Adrenal gland (tissue), 12 donors: ENCODE data around the gene NXNL2. TPM values are rescaled to one million over a fixed set of nuclear protein-coding genes. Genes with fewer than 3 reads are reported as not detected.

Experiments
- DNase-seq, 7 donors: peaks; one replicate each; pipeline ENCODE4 v3.0.0-alpha.2; 2019 to 2020
- H3K27ac ChIP-seq, 5 donors: fragments of 200-600 bp; sonication (generic) in 4 of 5; 1 replicate in 3 of 5; 2 replicates in 2 of 5; pipeline versions ENCODE4 v1.5.1 to v1.8.0; 2016 to 2020; ENCODE audit warnings: mild to moderate bottlenecking in 1 of 5
- H3K27me3 ChIP-seq: fragments of 200-600 bp; 2 replicates; pipeline ENCODE4 v1.8.0; 2021
- H3K36me3 ChIP-seq, 2 donors: fragments of 200-600 bp; replicated peaks in 1 of 2; 1 replicate in 1 of 2; 2 replicates in 1 of 2; pipeline versions ENCODE4 v1.5.1 to v1.8.0; 2018 to 2022
- H3K4me1 ChIP-seq, 2 donors: fragments of 200-600 bp; replicated peaks in 1 of 2; 1 replicate in 1 of 2; 2 replicates in 1 of 2; pipeline versions ENCODE4 v1.5.1 to v1.8.0; 2018 to 2021
- H3K4me3 ChIP-seq, 4 donors: fragments of 200-600 bp; sonication (generic) in 3 of 4; one replicate each; pipeline ENCODE4 v1.5.1; 2016 to 2018
- H3K9me3 ChIP-seq, 3 donors: fragments of 200-600 bp; sonication (generic) in 1 of 3; replicated peaks in 1 of 3; 1 replicate in 2 of 3; 2 replicates in 1 of 3; pipeline versions ENCODE4 v1.5.1 to v1.8.0; 2016 to 2021
- POLR2A ChIP-seq, 2 donors: fragments of 450-650 bp; IDR thresholded peaks; one replicate each; pipeline ENCODE4 v1.6.1; 2017; ENCODE audit warnings: antibody characterized with exemption in 2 of 2, mild to moderate bottlenecking in 2 of 2, moderate library complexity in 1 of 2
- WGBS, 4 donors: extraction: QIAGEN DNeasy Blood & Tissue Kit in 2 of 4; methylation state at CpG; one replicate each; pipeline versions ENCODE4 v1.1.5 to v1.1.7; 2013 to 2017; 5-methylcytosine and 5-hydroxymethylcytosine counted together
- intact Hi-C, 2 donors: fragments of 100-400 bp; cut with DNase I; formaldehyde crosslinking; loops; one replicate each; pipeline versions ENCODE4 v1.14.1 to v1.15.0; 2022 to 2023
- polyA plus RNA-seq, 3 donors: library from polyadenylated mRNA; stranded (reverse); fragments of 200-250 nt in 2 of 3; fragments of 350-450 nt in 1 of 3; fragmentation: Illumina TruSeq in 1 of 3; extraction: RNeasy Lipid Tissue Mini Kit (QIAGEN cat#74804) in 1 of 3; gene quantifications; one replicate each; pipeline ENCODE4 v1.2.3, GENCODE V29; 2013 to 2014
- total RNA-seq, 9 donors: library from RNA; depleted of rRNA in 4 of 9; stranded (reverse); fragments of >200 nt in 4 of 9; fragments of 120-200 nt in 1 of 9; fragmentation: NEBNext Ultra II Directional in 1 of 9; extraction: Animal tissue kit (Norgen Biotek cat#: 25700) in 1 of 9; gene quantifications; one replicate each; pipeline versions ENCODE4 v1.1.0 to v1.2.4, GENCODE V29; 2013 to 2023
- TF ChIP-seq, protein P1 (sequence below), 6 experiments: fragments of 450-650 bp in 4 of 6; fragments of 200-600 bp in 2 of 6; sonication (generic) in 1 of 6; IDR thresholded peaks; 1 replicate in 5 of 6; 2 replicates in 1 of 6; pipeline versions ENCODE4 v1.5.1 to v1.8.0; 2016 to 2021; ENCODE audit warnings: antibody characterized with exemption in 6 of 6, mild to moderate bottlenecking in 2 of 6, moderate library complexity in 1 of 6
- donor health status: healthy with polysubstance abuse.
- donor health status: Bipolar disorder and iron deficiency.
- donor health status: DM: yes; HTN: yes; CAD: no.
- donor health status: DM: no; HTN: no; CAD: no.
- donor health status: DM: no; HTN: no; CAD: no.
- donor health status: DM: yes; HTN: yes; CAD: no.

NXNL2 gene
- total and polyA plus RNA-seq, 12 donors, result 0.20 to 0.57 (median 0.41) TPM; not detected in 8

DNA sequence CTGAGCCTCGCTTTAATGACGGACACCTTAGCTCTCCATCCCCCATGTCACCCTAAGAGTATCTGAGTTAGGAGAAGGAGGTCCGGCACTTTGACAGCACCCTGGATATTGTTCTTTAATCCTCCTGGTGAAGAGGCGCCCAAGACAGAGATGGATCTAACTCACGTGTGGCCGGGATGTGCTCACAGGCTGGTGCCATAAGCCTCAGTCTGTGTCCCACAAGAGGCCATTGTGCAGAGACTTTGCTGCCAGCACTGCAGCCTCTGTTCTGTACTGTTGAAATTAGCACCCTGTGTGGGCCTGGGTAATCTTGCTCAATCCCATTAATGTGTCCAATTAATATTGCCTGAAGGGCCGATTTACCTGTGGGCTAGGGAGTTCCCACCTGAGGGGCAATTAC, 37.7 kb downstream of the NXNL2 start:
- Histone ChIP-seq H3K4me1 (no peaks in the 10 kb centered on the region), H3K4me3 (no peak overlapping the region), H3K9me3 (no peaks in the 10 kb centered on the region), H3K36me3 (no peaks in the 10 kb centered on the region), H3K27me3 (no peaks in the 10 kb centered on the region), H3K27ac (no peak overlapping the region)
- DNase-seq, result no peak
- no peak for TF ChIP-seq POLR2A (IDR thresholded peaks at IDR 0.05)
- TF ChIP-seq, protein P1, sequence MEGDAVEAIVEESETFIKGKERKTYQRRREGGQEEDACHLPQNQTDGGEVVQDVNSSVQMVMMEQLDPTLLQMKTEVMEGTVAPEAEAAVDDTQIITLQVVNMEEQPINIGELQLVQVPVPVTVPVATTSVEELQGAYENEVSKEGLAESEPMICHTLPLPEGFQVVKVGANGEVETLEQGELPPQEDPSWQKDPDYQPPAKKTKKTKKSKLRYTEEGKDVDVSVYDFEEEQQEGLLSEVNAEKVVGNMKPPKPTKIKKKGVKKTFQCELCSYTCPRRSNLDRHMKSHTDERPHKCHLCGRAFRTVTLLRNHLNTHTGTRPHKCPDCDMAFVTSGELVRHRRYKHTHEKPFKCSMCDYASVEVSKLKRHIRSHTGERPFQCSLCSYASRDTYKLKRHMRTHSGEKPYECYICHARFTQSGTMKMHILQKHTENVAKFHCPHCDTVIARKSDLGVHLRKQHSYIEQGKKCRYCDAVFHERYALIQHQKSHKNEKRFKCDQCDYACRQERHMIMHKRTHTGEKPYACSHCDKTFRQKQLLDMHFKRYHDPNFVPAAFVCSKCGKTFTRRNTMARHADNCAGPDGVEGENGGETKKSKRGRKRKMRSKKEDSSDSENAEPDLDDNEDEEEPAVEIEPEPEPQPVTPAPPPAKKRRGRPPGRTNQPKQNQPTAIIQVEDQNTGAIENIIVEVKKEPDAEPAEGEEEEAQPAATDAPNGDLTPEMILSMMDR (IDR thresholded peaks at IDR 0.05), result no peak
- WGBS, 4 donors, result 80 to 93% (median 91%) methylated on average over 1 to 7 of the region's 7 CpGs
- intact Hi-C loops, result no loop called here

DNA sequence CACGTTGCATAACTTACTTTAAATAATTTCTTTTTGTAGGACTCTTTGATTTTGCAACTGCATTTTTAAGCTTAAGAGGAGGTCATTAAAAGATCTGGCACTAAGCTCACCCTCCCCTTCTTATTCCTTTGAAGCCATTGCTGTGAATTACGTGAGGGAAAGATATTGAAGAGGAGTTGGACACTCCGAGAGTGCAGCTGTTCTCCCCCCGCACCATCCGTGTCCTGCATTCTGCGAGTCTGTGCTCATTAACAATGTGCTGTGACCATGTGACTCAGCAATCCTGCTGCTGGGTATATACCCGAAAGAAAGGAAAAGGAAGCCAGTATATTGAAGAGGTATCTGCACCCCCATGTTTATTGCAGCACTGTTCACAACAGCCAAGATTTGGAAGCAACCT, 40.0 kb downstream of the NXNL2 start:
- 50 to 56% (median 55%) methylated on average over 7 of the region's 7 CpGs for WGBS, 4 donors
- Histone ChIP-seq H3K27ac (no peak overlapping the region), H3K27me3 (no peaks in the 10 kb centered on the region), H3K4me1 (no peaks in the 10 kb centered on the region), H3K4me3 (no peak overlapping the region), H3K36me3 (no peaks in the 10 kb centered on the region), H3K9me3 (no peaks in the 10 kb centered on the region)
- TF ChIP-seq, protein P1 (IDR thresholded peaks at IDR 0.05), result no peak
- TF ChIP-seq POLR2A (IDR thresholded peaks at IDR 0.05), result no peak
- no peak for DNase-seq
- intact Hi-C loops, result loop anchor here in 1 of 2 donors (5.0 kb wide), 3 partner anchors 188 to 623 kb away; partner anchors contain the start of gene SPIN1

DNA sequence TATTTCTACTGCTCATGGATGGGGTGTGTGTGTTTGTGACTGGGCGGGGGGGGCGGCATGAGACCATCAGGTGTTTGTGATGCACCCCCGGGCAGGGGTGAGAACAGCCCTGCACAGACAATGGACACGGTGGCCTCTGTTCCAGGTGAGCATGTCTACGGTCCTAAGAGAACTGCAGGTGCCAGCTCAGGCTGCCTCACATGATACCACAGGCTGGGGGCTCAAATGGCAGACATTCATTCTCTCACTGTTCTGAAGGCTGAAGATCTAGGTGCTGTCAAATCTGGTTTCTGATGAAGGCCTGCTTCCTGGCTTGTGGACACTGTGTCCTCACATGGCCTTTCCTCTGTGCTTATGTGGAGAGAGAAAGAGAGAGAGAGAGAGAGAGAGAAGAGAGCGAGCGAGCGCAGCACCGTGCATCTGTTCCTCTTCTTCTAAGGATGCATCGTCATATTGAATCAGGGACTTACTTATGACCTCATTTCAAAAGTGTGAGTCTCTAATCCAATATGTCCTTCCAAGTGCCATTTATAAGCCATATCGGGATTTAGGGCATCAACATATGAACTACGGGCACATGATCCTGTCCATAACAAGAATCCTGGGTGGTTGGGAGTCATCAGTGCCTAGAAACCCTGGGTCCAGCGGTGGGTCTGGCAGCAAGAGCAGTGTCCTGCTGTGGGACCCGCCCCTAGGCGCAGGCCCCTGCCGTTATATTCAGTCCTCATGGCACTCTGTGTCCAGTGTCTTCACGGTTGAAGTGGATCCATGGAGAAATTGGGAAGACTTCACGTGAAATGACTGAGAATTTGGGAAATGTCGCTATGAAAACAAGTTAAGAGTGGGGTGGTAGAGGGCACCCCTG, 42.5 kb downstream of the NXNL2 start:
- Histone ChIP-seq H3K4me3 (no peak overlapping the region), H3K4me1 (peaks cover 0 to 2% of the 10 kb centered on the region in 2 donors), H3K27ac (no peak overlapping the region), H3K36me3 (no peaks in the 10 kb centered on the region), H3K27me3 (no peaks in the 10 kb centered on the region), H3K9me3 (no peaks in the 10 kb centered on the region)
- TF ChIP-seq POLR2A (IDR thresholded peaks at IDR 0.05), result no peak
- TF ChIP-seq, protein P1 (IDR thresholded peaks at IDR 0.05), result no peak
- DNase-seq, result peak in 1 of 7 donors; percentile 58
- WGBS, 4 donors, result 87 to 94% (median 89%) methylated on average over 16 to 19 of the region's 19 CpGs
- intact Hi-C loops, result loop anchor here in 1 of 2 donors (5.0 kb wide), 3 partner anchors 190 to 625 kb away; partner anchors contain the start of gene SPIN1

DNA sequence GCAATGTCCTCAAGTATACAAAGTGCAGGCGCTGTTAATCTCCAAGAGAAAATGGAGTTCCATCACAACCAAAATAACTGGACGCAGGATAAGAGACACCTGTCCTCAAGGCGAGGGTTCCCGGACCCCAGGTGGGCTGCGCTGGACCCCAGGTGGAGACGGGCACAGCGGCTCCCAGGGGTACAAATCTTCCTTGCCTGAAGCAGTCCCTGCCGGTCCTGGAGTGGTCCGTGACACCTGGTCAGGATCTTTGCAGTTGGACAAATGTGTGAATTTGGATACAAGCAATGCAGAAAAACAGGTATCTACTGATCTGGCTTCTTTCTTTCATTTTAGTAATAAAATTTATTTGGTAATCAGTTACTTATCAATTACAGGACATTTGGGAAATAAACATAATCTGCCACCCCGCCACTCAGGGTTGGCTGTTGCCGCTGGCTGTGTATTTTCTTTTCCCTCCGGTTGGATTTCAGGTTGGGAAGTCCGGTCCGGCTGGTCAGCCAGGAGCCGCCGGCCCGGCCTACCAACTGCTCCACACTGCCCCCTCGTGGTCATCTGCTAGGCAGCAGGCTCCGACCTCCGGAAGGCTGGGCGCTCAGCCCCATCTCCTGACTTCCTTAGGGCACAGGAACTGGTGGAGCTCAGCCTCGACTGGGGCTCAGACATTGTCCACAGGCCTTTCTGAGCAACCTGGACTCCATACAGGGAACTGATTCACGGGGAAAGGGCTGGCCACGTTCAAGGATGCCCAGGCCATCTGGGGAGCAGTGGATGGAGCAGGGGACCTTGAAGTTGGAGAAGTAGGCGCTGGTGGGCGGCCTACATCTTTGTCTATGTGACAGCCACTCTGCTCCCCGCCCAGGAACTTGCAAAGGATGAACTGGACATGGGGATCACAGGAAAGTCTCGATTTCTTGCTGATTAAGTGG, 43.4 kb downstream of the NXNL2 start:
- 19 to 46% (median 44%) methylated on average over 19 to 28 of the region's 28 CpGs for WGBS, 4 donors
- TF ChIP-seq, protein P1 (IDR thresholded peaks at IDR 0.05), result peak; percentile 81 to 99 (median 94)
- no peak for TF ChIP-seq POLR2A (IDR thresholded peaks at IDR 0.05)

More for the DNA sequence above, 43.4 kb downstream of the NXNL2 start:
- H3K36me3 ChIP-seq, result no peaks in the 10 kb centered on the region
- H3K4me3 ChIP-seq, result peak overlapping the region in 1 of 4 donors; percentile 9
- peaks cover 0 to 2% of the 10 kb centered on the region in 2 donors for H3K4me1 ChIP-seq
- peak; percentile 71 to 93 (median 84) for DNase-seq
- no peaks in the 10 kb centered on the region for H3K27me3 ChIP-seq
- intact Hi-C loops, result loop anchor here in 1 of 2 donors (5.0 kb wide), 3 partner anchors 191 to 626 kb away; partner anchors contain the start of gene SPIN1
- no peaks in the 10 kb centered on the region for H3K9me3 ChIP-seq
- no peak overlapping the region for H3K27ac ChIP-seq
